Spleen (tissue), 11 donors: ENCODE measurements around the gene PWP1. TPM values are rescaled to one million over a fixed set of nuclear protein-coding genes. Genes with fewer than 3 reads are reported as not detected.

Source experiments
- DNase-seq: peaks from one replicate; pipeline ENCODE4 v3.0.0-alpha.2; 2020
- H3K27ac ChIP-seq, 8 donors: fragments of 200-600 bp; sonication (generic) in 7 of 8; 1 replicate in 4 of 8; 2 replicates in 4 of 8; pipeline versions ENCODE4 v1.5.0 to v1.8.0; 2016 to 2021; ENCODE audit warnings: inconsistent platforms in 4 of 8, mild to moderate bottlenecking in 4 of 8, moderate library complexity in 1 of 8
- H3K27me3 ChIP-seq, 7 donors: fragments of 200-600 bp; sonication (generic) in 6 of 7; replicated peaks in 1 of 7; 1 replicate in 4 of 7; 2 replicates in 3 of 7; pipeline versions ENCODE4 v1.5.0 to v1.8.0; 2016 to 2021; ENCODE audit warnings: inconsistent platforms in 3 of 7, mild to moderate bottlenecking in 1 of 7
- H3K36me3 ChIP-seq, 6 donors: fragments of 200-600 bp; sonication (generic) in 5 of 6; 1 replicate in 4 of 6; 2 replicates in 2 of 6; pipeline versions ENCODE4 v1.5.0 to v1.8.0; 2016 to 2021; ENCODE audit warnings: inconsistent platforms in 2 of 6
- H3K4me1 ChIP-seq, 6 donors: fragments of 200-600 bp; sonication (generic) in 5 of 6; 1 replicate in 3 of 6; 2 replicates in 3 of 6; pipeline versions ENCODE4 v1.5.0 to v1.8.0; 2016 to 2021; ENCODE audit warnings: inconsistent platforms in 3 of 6
- H3K4me3 ChIP-seq, 8 donors: fragments of 200-600 bp; sonication (generic) in 7 of 8; 1 replicate in 4 of 8; 2 replicates in 4 of 8; pipeline versions ENCODE4 v1.5.0 to v1.8.0; 2016 to 2021; ENCODE audit warnings: inconsistent platforms in 4 of 8, mild to moderate bottlenecking in 4 of 8, moderate library complexity in 2 of 8
- H3K9me3 ChIP-seq, 8 donors: fragments of 200-600 bp; sonication (generic) in 7 of 8; 1 replicate in 4 of 8; 2 replicates in 4 of 8; pipeline versions ENCODE4 v1.5.0 to v1.8.0; 2016 to 2021; ENCODE audit warnings: inconsistent platforms in 4 of 8
- CTCF ChIP-seq, 11 experiments: fragments of 200-600 bp in 7 of 11; fragments of 450-650 bp in 4 of 11; sonication (generic) in 4 of 11; IDR thresholded peaks in 8 of 11; conservative IDR thresholded peaks in 3 of 11; 1 replicate in 7 of 11; 2 replicates in 4 of 11; pipeline versions ENCODE4 v1.4.0 to v1.8.0; 2016 to 2021; ENCODE audit warnings: antibody characterized with exemption in 11 of 11, inconsistent platforms in 4 of 11, mild to moderate bottlenecking in 1 of 11
- POLR2A ChIP-seq, 3 donors: fragments of 450-650 bp; IDR thresholded peaks; one replicate each; pipeline ENCODE4 v1.5.1; 2017; ENCODE audit warnings: antibody characterized with exemption in 3 of 3, mild to moderate bottlenecking in 1 of 3
- POLR2AphosphoS5 ChIP-seq, 3 donors: sonication (generic); formaldehyde crosslinking; IDR thresholded peaks; one replicate each; pipeline ENCODE4 v1.5.1; 2017; ENCODE audit warnings: antibody characterized with exemption in 3 of 3
- WGBS, 5 donors: extraction: QIAGEN DNeasy Blood & Tissue Kit in 3 of 5; methylation state at CpG; one replicate each; pipeline versions ENCODE4 v1.1.5 to v1.1.7; 2013 to 2018; 5-methylcytosine and 5-hydroxymethylcytosine counted together
- intact Hi-C: fragments of 100-400 bp; cut with DNase I; formaldehyde crosslinking; loops from one replicate; pipeline ENCODE4 v1.15.0; 2023; ENCODE audit warnings: low total_unique reads
- polyA plus RNA-seq, 3 donors: library from polyadenylated mRNA; stranded (reverse); fragments of 200-250 nt; gene quantifications; one replicate each; pipeline ENCODE4 v1.2.1, GENCODE V29; 2013
- total RNA-seq, 7 donors: library from RNA; depleted of rRNA in 3 of 7; stranded (reverse); fragments of >200 nt in 3 of 7; fragmentation: NEBNext Ultra II Directional in 4 of 7; extraction: Animal tissue kit (Norgen Biotek cat#: 25700) in 4 of 7; gene quantifications; one replicate each; pipeline versions ENCODE4 v1.1.0 to v1.2.1, GENCODE V29; 2016 to 2021
- donor health status: healthy with polysubstance abuse.
- donor health status: DM: no; HTN: no; CAD: no; lungs with moderate emphysema.
- donor health status: DM: no; HTN: no; CAD: no.
- donor health status: Bipolar disorder and iron deficiency.
- donor health status: healthy.
- donor health status: DM: no; HTN: no; CAD: no.
- donor health status: DM: yes; HTN: yes; CAD: no.

Gene PWP1
- total and polyA plus RNA-seq, 10 donors, result 24.5 to 78.5 (median 28.2) TPM

- Histone ChIP-seq H3K27ac (no peak overlapping the region), H3K4me1 (peaks cover 0 to 10% (median 0%) of the 10 kb centered on the region in 6 donors), H3K27me3 (peaks cover 0 to 21% (median 0%) of the 10 kb centered on the region in 7 donors), H3K9me3 (no peaks in the 10 kb centered on the region), H3K4me3 (no peak overlapping the region), H3K36me3 (no peaks in the 10 kb centered on the region)
- no peak for TF ChIP-seq POLR2A (IDR thresholded peaks at IDR 0.05)
- TF ChIP-seq CTCF (IDR thresholded peaks at IDR 0.05 in 8 of 11, conservative IDR thresholded peaks at IDR 0.05 in 3 of 11), result no peak
- TF ChIP-seq POLR2AphosphoS5 (IDR thresholded peaks at IDR 0.05), result no peak
- no peak for DNase-seq
- WGBS, 5 donors, result 72 to 79% (median 77%) methylated on average over 12 of the region's 12 CpGs
- intact Hi-C loops, result no loop called here
Measured at GRCh38 chr12:107660861-107661415, 24.7 kb upstream of the PWP1 start.

GRCh38 chr12:107661830-107662229 is 23.8 kb upstream of the PWP1 start:
- Histone ChIP-seq H3K36me3 (no peaks in the 10 kb centered on the region), H3K27ac (no peak overlapping the region), H3K27me3 (peaks cover 0 to 28% (median 0%) of the 10 kb centered on the region in 7 donors), H3K4me1 (peaks cover 0 to 10% (median 0%) of the 10 kb centered on the region in 6 donors), H3K9me3 (no peaks in the 10 kb centered on the region), H3K4me3 (no peak overlapping the region)
- intact Hi-C loops, result no loop called here
- 50 to 76% (median 62%) methylated on average over 3 of the region's 3 CpGs for WGBS, 5 donors
- TF ChIP-seq CTCF (IDR thresholded peaks at IDR 0.05 in 8 of 11, conservative IDR thresholded peaks at IDR 0.05 in 3 of 11) (no peak), POLR2AphosphoS5 (IDR thresholded peaks at IDR 0.05) (no peak), POLR2A (IDR thresholded peaks at IDR 0.05) (no peak)
- DNase-seq, result no peak

GRCh38 chr12:107662484-107662883 is 23.1 kb upstream of the PWP1 start:
- no peak for DNase-seq
- Histone ChIP-seq H3K36me3 (no peaks in the 10 kb centered on the region), H3K27ac (no peak overlapping the region), H3K9me3 (no peaks in the 10 kb centered on the region), H3K4me3 (no peak overlapping the region), H3K27me3 (peaks cover 0 to 29% (median 0%) of the 10 kb centered on the region in 7 donors), H3K4me1 (peaks cover 0 to 10% (median 0%) of the 10 kb centered on the region in 6 donors)
- WGBS, 5 donors, result 27 to 41% (median 31%) methylated on average over 6 of the region's 6 CpGs
- intact Hi-C loops, result no loop called here
- TF ChIP-seq POLR2AphosphoS5 (IDR thresholded peaks at IDR 0.05) (no peak), CTCF (IDR thresholded peaks at IDR 0.05 in 8 of 11, conservative IDR thresholded peaks at IDR 0.05 in 3 of 11) (no peak), POLR2A (IDR thresholded peaks at IDR 0.05) (no peak)

- Histone ChIP-seq H3K27me3 (peaks cover 0 to 34% (median 0%) of the 10 kb centered on the region in 7 donors), H3K36me3 (no peaks in the 10 kb centered on the region), H3K4me3 (no peak overlapping the region), H3K4me1 (peaks cover 0 to 10% (median 0%) of the 10 kb centered on the region in 6 donors), H3K27ac (no peak overlapping the region), H3K9me3 (no peaks in the 10 kb centered on the region)
- TF ChIP-seq POLR2AphosphoS5 (IDR thresholded peaks at IDR 0.05) (no peak), CTCF (IDR thresholded peaks at IDR 0.05 in 8 of 11, conservative IDR thresholded peaks at IDR 0.05 in 3 of 11) (no peak), POLR2A (IDR thresholded peaks at IDR 0.05) (no peak)
- no peak for DNase-seq
- 44 to 64% (median 53%) methylated on average over 6 of the region's 6 CpGs for WGBS, 5 donors
- intact Hi-C loops, result no loop called here
Measured at GRCh38 chr12:107663277-107663676, 22.3 kb upstream of the PWP1 start.
